Lower leg skin (tissue), 4 donors: Measurements from ENCODE around the gene KRT86. TPM values are rescaled to one million over a fixed set of nuclear protein-coding genes. Genes with fewer than 3 reads are reported as not detected.
"Not testable (repeated sequence)": the region's sequence is repeated elsewhere in the genome, so short reads cannot be mapped to it uniquely, and the experiment has no call there.

ENCODE experiments used
- DNase-seq, 2 donors: peaks; one replicate each; pipeline ENCODE4 v3.0.0-alpha.2; 2019; ENCODE audit warnings: low spot score in 2 of 2
- H3K4me3 ChIP-seq: fragments of 200-600 bp; sonication (generic); 2 replicates; pipeline ENCODE4 v1.5.1; 2017; ENCODE audit warnings: mild to moderate bottlenecking, low read depth; ENCODE audit not compliant: poor library complexity, severe bottlenecking
- POLR2A ChIP-seq, 2 donors: fragments of 450-650 bp; IDR thresholded peaks; one replicate each; pipeline ENCODE4 v1.6.1; 2016 to 2017; ENCODE audit warnings: antibody characterized with exemption in 2 of 2, mild to moderate bottlenecking in 1 of 2, moderate library complexity in 1 of 2
- WGBS, 2 donors: methylation state at CpG; one replicate each; pipeline ENCODE4 v1.1.5; 2018; 5-methylcytosine and 5-hydroxymethylcytosine counted together
- intact Hi-C: fragments of 100-400 bp; cut with DNase I; formaldehyde crosslinking; loops from one replicate; pipeline ENCODE4 v1.15.0; 2023; ENCODE audit warnings: low total_unique reads
- total RNA-seq, 4 donors: library from RNA; depleted of rRNA; stranded (reverse); fragments of >200 nt; gene quantifications; one replicate each; pipeline ENCODE4 v1.1.0, GENCODE V29; 2016
- TF ChIP-seq, protein P1 (sequence below), 3 donors: fragments of 450-650 bp; IDR thresholded peaks; one replicate each; pipeline ENCODE4 v1.5.1; 2016; ENCODE audit warnings: antibody characterized with exemption in 3 of 3, mild to moderate bottlenecking in 3 of 3, moderate library complexity in 2 of 3

KRT86 gene
- total RNA-seq, 4 donors from 2014 or later: 0.86 to 298 (median 10.0) TPM; not detected in 1

GRCh38 chr12:52257074-52257551, 17.3 kb upstream of the KRT86 start:
- intact Hi-C loops: no loop called here
- DNase-seq: peak in 1 of 2 donors; percentile 80
- no peak overlapping the region for H3K4me3 ChIP-seq
- 77 to 93% methylated on average over 4 of the region's 4 CpGs for WGBS, 2 donors
- TF ChIP-seq, protein P1, sequence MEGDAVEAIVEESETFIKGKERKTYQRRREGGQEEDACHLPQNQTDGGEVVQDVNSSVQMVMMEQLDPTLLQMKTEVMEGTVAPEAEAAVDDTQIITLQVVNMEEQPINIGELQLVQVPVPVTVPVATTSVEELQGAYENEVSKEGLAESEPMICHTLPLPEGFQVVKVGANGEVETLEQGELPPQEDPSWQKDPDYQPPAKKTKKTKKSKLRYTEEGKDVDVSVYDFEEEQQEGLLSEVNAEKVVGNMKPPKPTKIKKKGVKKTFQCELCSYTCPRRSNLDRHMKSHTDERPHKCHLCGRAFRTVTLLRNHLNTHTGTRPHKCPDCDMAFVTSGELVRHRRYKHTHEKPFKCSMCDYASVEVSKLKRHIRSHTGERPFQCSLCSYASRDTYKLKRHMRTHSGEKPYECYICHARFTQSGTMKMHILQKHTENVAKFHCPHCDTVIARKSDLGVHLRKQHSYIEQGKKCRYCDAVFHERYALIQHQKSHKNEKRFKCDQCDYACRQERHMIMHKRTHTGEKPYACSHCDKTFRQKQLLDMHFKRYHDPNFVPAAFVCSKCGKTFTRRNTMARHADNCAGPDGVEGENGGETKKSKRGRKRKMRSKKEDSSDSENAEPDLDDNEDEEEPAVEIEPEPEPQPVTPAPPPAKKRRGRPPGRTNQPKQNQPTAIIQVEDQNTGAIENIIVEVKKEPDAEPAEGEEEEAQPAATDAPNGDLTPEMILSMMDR (IDR thresholded peaks at IDR 0.05): no peak
- no peak for TF ChIP-seq POLR2A (IDR thresholded peaks at IDR 0.05)

GRCh38 chr12:52257922-52258321, 16.5 kb upstream of the KRT86 start:
- WGBS, 2 donors: 62 to 69% methylated on average over 10 to 13 of the region's 13 CpGs
- H3K4me3 ChIP-seq, DNase-seq, intact Hi-C loops: not testable (repeated sequence)

GRCh38 chr12:52258335-52258901, 16.0 kb upstream of the KRT86 start:
- WGBS, 2 donors: 8 to 12% methylated on average over 38 to 71 of the region's 72 CpGs
- DNase-seq: no peak
- intact Hi-C loops: no loop called here
- TF ChIP-seq, protein P1 (IDR thresholded peaks at IDR 0.05): no peak
- no peak for TF ChIP-seq POLR2A (IDR thresholded peaks at IDR 0.05)
- H3K4me3 ChIP-seq: no peak overlapping the region

DNA sequence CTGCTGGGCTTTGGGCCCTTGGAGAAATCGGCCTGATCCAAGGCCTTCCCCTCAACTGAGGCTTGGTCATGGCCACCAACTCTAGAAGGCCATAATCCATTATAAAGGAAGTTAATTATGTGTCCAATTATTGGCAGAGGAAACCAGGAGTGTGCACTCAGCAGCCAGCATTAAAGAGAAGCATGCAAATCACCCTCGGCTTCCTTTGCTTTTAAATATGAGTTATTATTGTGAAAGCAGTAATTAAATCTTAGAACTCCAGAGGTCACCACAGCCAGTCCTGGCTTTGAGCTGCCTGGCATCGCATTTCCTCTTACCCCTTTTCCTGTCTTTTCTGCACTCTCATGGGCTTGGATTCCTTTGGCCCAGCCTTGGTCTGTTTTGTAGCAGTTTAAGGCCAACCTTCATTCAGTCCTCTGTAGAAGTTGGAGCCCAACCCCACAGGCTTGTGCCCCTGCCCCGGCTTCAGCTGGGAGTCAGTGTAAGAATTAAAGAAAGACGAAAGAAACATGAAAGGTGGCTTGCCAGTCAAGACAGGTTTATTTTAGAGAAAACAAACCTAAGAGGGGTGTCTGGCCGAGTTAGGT, 14.7 kb upstream of the KRT86 start:
- TF ChIP-seq, protein P1 (IDR thresholded peaks at IDR 0.05): no peak
- no peak for TF ChIP-seq POLR2A (IDR thresholded peaks at IDR 0.05)
- intact Hi-C loops: no loop called here
- 76 to 91% methylated on average over 6 of the region's 6 CpGs for WGBS, 2 donors
- no peak for DNase-seq
- H3K4me3 ChIP-seq: no peak overlapping the region

DNA sequence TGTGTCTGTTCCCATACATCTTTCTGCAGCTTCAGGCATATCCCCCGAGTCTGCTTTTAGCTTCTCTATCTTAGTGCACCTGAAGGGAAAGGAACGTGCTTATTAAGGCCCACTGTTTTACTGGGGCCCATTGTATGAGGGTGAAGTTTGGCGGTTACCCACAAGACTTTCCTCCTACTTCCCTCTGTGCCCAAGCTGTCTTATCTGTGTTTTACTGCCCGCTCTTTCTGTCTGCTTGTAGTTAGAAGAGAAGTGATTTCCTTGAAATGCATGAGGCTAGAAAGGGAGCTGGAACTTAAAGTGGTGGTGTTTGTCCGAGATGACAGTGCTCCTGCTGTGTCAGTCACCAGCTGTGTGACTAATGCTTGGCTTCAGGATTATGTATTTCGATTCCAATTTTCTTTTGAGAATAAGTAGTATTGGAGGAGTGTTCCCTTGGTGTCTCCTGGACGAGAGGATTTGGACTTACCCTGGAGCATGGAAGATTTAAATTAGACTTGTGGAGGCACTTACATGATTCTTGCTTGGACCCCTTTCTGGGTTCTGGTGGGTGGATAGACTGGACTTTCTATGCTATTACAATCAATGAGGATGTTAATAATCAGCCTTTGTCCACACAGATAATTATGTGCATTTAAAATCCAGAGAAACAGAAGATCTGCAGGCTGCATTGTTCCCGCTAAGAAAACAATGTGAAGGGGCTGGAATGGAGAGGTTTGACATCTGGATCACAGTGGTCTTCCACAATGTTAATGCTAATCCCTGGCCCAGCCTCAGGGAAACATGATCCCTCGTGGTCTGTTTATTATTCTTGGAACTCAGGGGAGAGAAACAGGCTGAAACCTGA, 13.9 kb upstream of the KRT86 start:
- WGBS, 2 donors: 64 to 67% methylated on average over 9 of the region's 9 CpGs
- no peak for TF ChIP-seq POLR2A (IDR thresholded peaks at IDR 0.05)
- TF ChIP-seq, protein P1 (IDR thresholded peaks at IDR 0.05): no peak

DNA sequence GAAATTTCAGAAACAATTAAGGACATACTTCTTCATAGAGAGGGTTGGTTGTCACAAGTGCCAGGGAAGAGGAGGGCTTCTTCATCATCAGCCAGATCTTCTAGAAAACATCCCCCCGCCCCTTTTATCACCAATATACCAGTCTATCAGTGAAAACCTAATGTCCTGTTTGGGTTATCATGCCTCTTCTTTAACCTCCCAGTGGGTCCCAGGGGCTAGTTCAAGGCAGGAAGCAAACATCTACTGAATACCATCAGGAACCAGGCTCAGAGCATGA, 13.3 kb upstream of the KRT86 start:
- no peak for DNase-seq
- intact Hi-C loops: no loop called here
- TF ChIP-seq, protein P1 (IDR thresholded peaks at IDR 0.05): no peak
- no peak for TF ChIP-seq POLR2A (IDR thresholded peaks at IDR 0.05)
- H3K4me3 ChIP-seq: no peak overlapping the region
- 67 to 76% methylated on average over 1 of the region's 1 CpG for WGBS, 2 donors

More for the DNA sequence above, 13.9 kb upstream of the KRT86 start:
- no peak overlapping the region for H3K4me3 ChIP-seq
- DNase-seq: no peak
- intact Hi-C loops: no loop called here
